Right kidney (tissue), 1 donor: ENCODE data around the gene RNF214.
"Not testable (repeated sequence)": the region's sequence is repeated elsewhere in the genome, so short reads cannot be mapped to it uniquely, and the experiment has no call there.

Source experiments
- DNase-seq: peaks from one replicate; pipeline ENCODE4 v3.0.0-alpha.2; 2016

The RNF214 gene

GRCh38 chr11:117197516-117198456 lies 34.7 kb upstream of the RNF214 start:
- DNase-seq: peak; percentile 47

- no peak for DNase-seq
Measured at GRCh38 chr11:117198613-117199012, 33.9 kb upstream of the RNF214 start.

GRCh38 chr11:117199053-117199915 lies 33.2 kb upstream of the RNF214 start, which contains the start of gene TAGLN:
Gene TAGLN, plus strand, starts transcription at chr11:117199370. Its CDS starts 3,644 bp downstream, at chr11:117203014.
- peak; percentile 56 for DNase-seq

- no peak for DNase-seq
Measured at GRCh38 chr11:117199916-117200812, 32.3 kb upstream of the RNF214 start.

- DNase-seq: peak; percentile 24
Measured at GRCh38 chr11:117200813-117201657, 31.4 kb upstream of the RNF214 start.

- no peak for DNase-seq
Measured at GRCh38 chr11:117201658-117202305, 30.7 kb upstream of the RNF214 start.

GRCh38 chr11:117202386-117203068 lies 29.9 kb upstream of the RNF214 start:
- DNase-seq: no peak

- DNase-seq: no peak
Measured at GRCh38 chr11:117203069-117203407, 29.4 kb upstream of the RNF214 start.

GRCh38 chr11:117204283-117205080 lies 28.0 kb upstream of the RNF214 start:
- DNase-seq: no peak

GRCh38 chr11:117205211-117205818 lies 27.2 kb upstream of the RNF214 start:
- no peak for DNase-seq

GRCh38 chr11:117206111-117206510 lies 26.4 kb upstream of the RNF214 start:
- DNase-seq: not testable (repeated sequence)

GRCh38 chr11:117206859-117207258 lies 25.6 kb upstream of the RNF214 start:
- not testable (repeated sequence) for DNase-seq

GRCh38 chr11:117207481-117207880 lies 25.0 kb upstream of the RNF214 start:
- DNase-seq: not testable (repeated sequence)

- not testable (repeated sequence) for DNase-seq
Measured at GRCh38 chr11:117208710-117209109, 23.8 kb upstream of the RNF214 start.

GRCh38 chr11:117209351-117210125 lies 22.9 kb upstream of the RNF214 start:
- not testable (repeated sequence) for DNase-seq

- DNase-seq: no peak
Measured at GRCh38 chr11:117210620-117211019, 21.9 kb upstream of the RNF214 start.

GRCh38 chr11:117212697-117213355 lies 19.6 kb upstream of the RNF214 start:
- no peak for DNase-seq
